MM.1S (cell line): Measurements from ENCODE around the gene TKT.

Experiments
- DNase-seq: peaks from one replicate; pipeline ENCODE4 v3.0.0-alpha.2; 2015
- H2AFZ ChIP-seq: fragments of 300-600 bp; sonication (generic); 2 replicates; pipeline ENCODE4 v1.6.0; 2016; ENCODE audit warnings: antibody characterized with exemption, low read length
- H3F3A ChIP-seq: fragments of 300-600 bp; sonication (generic); 2 replicates; pipeline ENCODE4 v1.6.1; 2016; ENCODE audit warnings: mild to moderate bottlenecking, antibody characterized with exemption, low read length, moderate library complexity, mixed read lengths; ENCODE audit not compliant: insufficient read depth
- H3K27ac ChIP-seq: fragments of 300-600 bp; sonication (generic); 2 replicates; pipeline ENCODE4 v1.5.1; 2016; ENCODE audit warnings: mild to moderate bottlenecking, low read length
- H3K27me3 ChIP-seq: fragments of 300-600 bp; sonication (generic); replicated peaks from 2 replicates; pipeline ENCODE4 v1.6.0; 2016; ENCODE audit warnings: low read length; ENCODE audit not compliant: insufficient read depth
- H3K36me3 ChIP-seq: fragments of 300-600 bp; sonication (generic); replicated peaks from 2 replicates; pipeline ENCODE4 v1.6.1; 2016; ENCODE audit warnings: mild to moderate bottlenecking, low read length, mixed read lengths; ENCODE audit not compliant: insufficient read depth
- H3K4me1 ChIP-seq: fragments of 300-600 bp; sonication (generic); 2 replicates; pipeline ENCODE4 v1.6.1; 2016; ENCODE audit warnings: low read length, mixed read lengths
- H3K4me2 ChIP-seq: fragments of 300-600 bp; sonication (generic); 2 replicates; pipeline ENCODE4 v1.6.0; 2016; ENCODE audit warnings: low read depth, low read length
- H3K4me3 ChIP-seq: fragments of 300-600 bp; sonication (generic); 2 replicates; pipeline ENCODE4 v1.5.1; 2016; ENCODE audit warnings: low read length, mixed read lengths
- H3K79me2 ChIP-seq: fragments of 300-600 bp; sonication (generic); 2 replicates; pipeline ENCODE4 v1.6.1; 2016; ENCODE audit warnings: mixed run types, low read length, mixed read lengths
- H3K9ac ChIP-seq: fragments of 300-600 bp; sonication (generic); 2 replicates; pipeline ENCODE4 v1.6.1; 2016; ENCODE audit warnings: low read length, mixed read lengths
- H3K9me2 ChIP-seq: fragments of 300-600 bp; sonication (generic); replicated peaks from 2 replicates; pipeline ENCODE4 v1.6.1; 2016; ENCODE audit warnings: mild to moderate bottlenecking, low read length, mixed read lengths; ENCODE audit not compliant: insufficient read depth
- H3K9me3 ChIP-seq: fragments of 300-600 bp; sonication (generic); replicated peaks from 2 replicates; pipeline ENCODE4 v1.6.1; 2016; ENCODE audit warnings: mild to moderate bottlenecking, low read length, mixed read lengths; ENCODE audit not compliant: insufficient read depth
- H4K20me1 ChIP-seq: fragments of 300-600 bp; sonication (generic); 2 replicates; pipeline ENCODE4 v1.6.1; 2016; ENCODE audit warnings: mild to moderate bottlenecking, low read length, moderate library complexity, mixed read lengths; ENCODE audit not compliant: insufficient read depth
- CTCF ChIP-seq: fragments of 300-600 bp; sonication (generic); IDR thresholded peaks from 2 replicates; pipeline ENCODE4 v1.5.1; 2016; ENCODE audit warnings: antibody characterized with exemption, low read length, mixed read lengths
- EZH2 ChIP-seq: fragments of 300-600 bp; sonication (generic); optimal IDR thresholded peaks from 2 replicates; pipeline ENCODE3; 2017; ENCODE audit warnings: low read depth, mild to moderate bottlenecking, antibody characterized with exemption, low read length, mixed read lengths
- EZH2phosphoT487 ChIP-seq: fragments of 300-600 bp; sonication (generic); IDR thresholded peaks from 2 replicates; pipeline ENCODE4 v1.6.1; 2018; ENCODE audit warnings: antibody characterized with exemption, low read length

TKT gene

GRCh38 chr3:53224026-53224425 lies 31.8 kb downstream of the TKT start:
- H3K4me2 ChIP-seq, result no peak overlapping the region
- H3K36me3 ChIP-seq, result peaks cover 8% of the 10 kb centered on the region
- H3K9me3 ChIP-seq, result no peaks in the 10 kb centered on the region
- H3K27me3 ChIP-seq, result no peaks in the 10 kb centered on the region
- TF ChIP-seq EZH2phosphoT487, result no peak
- no peak for TF ChIP-seq CTCF
- TF ChIP-seq EZH2, result no peak
- peaks cover 16% of the 10 kb centered on the region for H3F3A ChIP-seq
- no peak overlapping the region for H3K27ac ChIP-seq
- no peak overlapping the region for H3K4me3 ChIP-seq
- no peak overlapping the region for H3K9ac ChIP-seq
- no peaks in the 10 kb centered on the region for H3K4me1 ChIP-seq
- no peaks in the 10 kb centered on the region for H3K9me2 ChIP-seq
- 0 out of 2 replicates have a peak, but pooled peaks cover 10% of the 10 kb centered on the region for H3K79me2 ChIP-seq
- no peak for DNase-seq
- H2AFZ ChIP-seq, result no peak overlapping the region
- no peaks in the 10 kb centered on the region for H4K20me1 ChIP-seq

DNA sequence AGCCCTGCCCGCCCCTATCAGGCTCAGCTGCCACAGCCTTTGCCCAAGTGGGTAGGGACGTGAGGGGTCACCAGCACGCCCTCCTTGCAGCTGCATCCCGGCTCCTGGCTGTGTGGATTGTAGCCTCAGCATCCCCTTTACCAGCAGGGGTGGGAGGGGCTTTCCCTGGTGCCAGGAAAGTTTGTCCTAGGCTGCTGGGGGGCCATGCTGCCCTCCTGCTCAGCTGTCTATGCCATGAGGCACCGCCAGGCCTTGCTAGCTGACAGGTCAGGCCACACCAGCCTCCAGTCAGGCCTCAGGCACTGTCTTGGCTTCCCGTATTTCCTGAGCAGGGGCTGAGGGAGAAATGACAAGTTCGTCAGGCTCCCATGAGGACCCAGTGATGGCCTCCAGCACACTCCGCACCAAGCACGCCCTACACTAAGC lies 32.3 kb downstream of the TKT start:
- Histone ChIP-seq H3K9me3 (no peaks in the 10 kb centered on the region), H3K79me2 (0 out of 2 replicates have a peak, but pooled peaks cover 10% of the 10 kb centered on the region), H3K4me2 (no peak overlapping the region), H4K20me1 (no peaks in the 10 kb centered on the region), H3K27me3 (no peaks in the 10 kb centered on the region), H3K4me3 (no peak overlapping the region), H3K36me3 (peaks cover 8% of the 10 kb centered on the region), H3K4me1 (no peaks in the 10 kb centered on the region), H3F3A (peaks cover 14% of the 10 kb centered on the region), H3K9me2 (no peaks in the 10 kb centered on the region), H3K9ac (no peak overlapping the region), H3K27ac (no peak overlapping the region), H2AFZ (no peak overlapping the region)
- no peak for DNase-seq
- no peak for TF ChIP-seq CTCF
- no peak for TF ChIP-seq EZH2
- TF ChIP-seq EZH2phosphoT487, result no peak

DNA sequence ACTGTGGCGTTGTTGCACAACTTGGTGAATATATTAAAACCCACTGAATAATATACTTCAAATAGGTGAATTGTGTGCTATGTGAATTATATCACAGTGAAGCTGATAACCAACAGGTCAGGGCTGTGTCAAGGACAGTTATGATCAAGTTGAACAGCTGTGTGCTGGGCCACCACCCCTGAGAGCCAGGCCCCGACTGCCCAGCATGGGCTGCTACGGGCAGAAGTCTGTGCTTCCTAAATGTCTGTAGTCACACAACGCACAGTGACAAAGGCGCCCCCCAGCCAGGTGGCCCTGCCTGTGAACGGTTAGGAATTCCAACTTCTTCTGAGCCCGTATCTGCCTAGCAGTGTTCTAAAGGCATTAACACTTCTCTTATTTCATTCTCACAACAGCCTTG lies 32.8 kb downstream of the TKT start:
- H3K79me2 ChIP-seq, result 0 out of 2 replicates have a peak, but pooled peaks cover 10% of the 10 kb centered on the region
- H3K27ac ChIP-seq, result no peak overlapping the region
- TF ChIP-seq EZH2phosphoT487, result no peak
- no peak for TF ChIP-seq CTCF
- TF ChIP-seq EZH2, result no peak
- no peak for DNase-seq
- no peak overlapping the region for H2AFZ ChIP-seq
- no peak overlapping the region for H3K4me3 ChIP-seq
- no peaks in the 10 kb centered on the region for H4K20me1 ChIP-seq
- no peaks in the 10 kb centered on the region for H3K27me3 ChIP-seq
- H3K9me2 ChIP-seq, result no peaks in the 10 kb centered on the region
- no peak overlapping the region for H3K4me2 ChIP-seq
- H3K9me3 ChIP-seq, result no peaks in the 10 kb centered on the region
- peaks cover 8% of the 10 kb centered on the region for H3K36me3 ChIP-seq
- peaks cover 13% of the 10 kb centered on the region; the same call in 1 of the 2 replicates for H3F3A ChIP-seq
- no peak overlapping the region for H3K9ac ChIP-seq
- H3K4me1 ChIP-seq, result no peaks in the 10 kb centered on the region
